ENCODE results near the gene UGT2A1.

Gene UGT2A1

GRCh38 chr4:69589884-69590283 is 63.2 kb downstream of the UGT2A1 start:
- no peak for DNase-seq (ENCODE audit: low read depth)

GRCh38 chr4:69584135-69584534 is 68.9 kb downstream of the UGT2A1 start:
- DNase-seq (ENCODE audit: low read depth): no peak

GRCh38 chr4:69583543-69583942 is 69.5 kb downstream of the UGT2A1 start:
- DNase-seq (ENCODE audit: low read depth): no peak

- DNase-seq (ENCODE audit: low read depth): no peak
Observed at GRCh38 chr4:69577245-69577644, 75.8 kb downstream of the UGT2A1 start.

- DNase-seq (ENCODE audit: low read depth): no peak
Observed at GRCh38 chr4:69576251-69576877, 76.7 kb downstream of the UGT2A1 start.

- no peak for DNase-seq (ENCODE audit: low read depth)
Observed at GRCh38 chr4:69568787-69569186, 84.3 kb downstream of the UGT2A1 start.

GRCh38 chr4:69563424-69563823 is 89.6 kb downstream of the UGT2A1 start:
- DNase-seq (ENCODE audit: low read depth): no peak

- no peak for DNase-seq (ENCODE audit: low read depth)
Observed at GRCh38 chr4:69549651-69550050, 103.4 kb downstream of the UGT2A1 start.

GRCh38 chr4:69546134-69546765 is 106.8 kb downstream of the UGT2A1 start:
- no peak for DNase-seq (ENCODE audit: low read depth)

Measured in HS-27A (cell line).